Brain pericyte (primary cell): Measurements from ENCODE around the gene MYH7.
"Not testable (repeated sequence)": the region's sequence is repeated elsewhere in the genome, so short reads cannot be mapped to it uniquely, and the experiment has no call there.

Experiments used
- DNase-seq: peaks from one replicate; pipeline ENCODE4 v3.0.0-alpha.2; 2012; ENCODE audit warnings: low read depth, low spot score

Gene MYH7

GRCh38 chr14:23430016-23430722, 5.3 kb downstream of the MYH7 start:
- no peak for DNase-seq

- no peak for DNase-seq
These were observed 6.6 kb downstream of the MYH7 start for GRCh38 chr14:23428686-23429495.

GRCh38 chr14:23425798-23426197, 9.7 kb downstream of the MYH7 start:
- not testable (repeated sequence) for DNase-seq

GRCh38 chr14:23425169-23425568, 10.3 kb downstream of the MYH7 start:
- DNase-seq: no peak

- DNase-seq: no peak
These were observed 11.8 kb downstream of the MYH7 start for GRCh38 chr14:23423657-23424056.

- no peak for DNase-seq
These were observed 13.9 kb downstream of the MYH7 start for GRCh38 chr14:23421594-23421993.

GRCh38 chr14:23419646-23420045, 15.8 kb downstream of the MYH7 start:
- DNase-seq: not testable (repeated sequence)

GRCh38 chr14:23418021-23418420, 17.4 kb downstream of the MYH7 start:
- no peak for DNase-seq

- DNase-seq: not testable (repeated sequence)
These were observed 18.2 kb downstream of the MYH7 start for GRCh38 chr14:23417269-23417668.

GRCh38 chr14:23416801-23417200, 18.7 kb downstream of the MYH7 start:
- no peak for DNase-seq

- no peak for DNase-seq
These were observed 19.4 kb downstream of the MYH7 start for GRCh38 chr14:23415821-23416778.

- no peak for DNase-seq
These were observed 20.3 kb downstream of the MYH7 start for GRCh38 chr14:23414906-23415820.

GRCh38 chr14:23414254-23414653, 21.2 kb downstream of the MYH7 start:
- DNase-seq: no peak

- no peak for DNase-seq
These were observed 21.8 kb downstream of the MYH7 start for GRCh38 chr14:23413681-23414080.

- DNase-seq: no peak
These were observed 23.6 kb downstream of the MYH7 start for GRCh38 chr14:23411563-23412525.

- no peak for DNase-seq
These were observed 25.4 kb downstream of the MYH7 start for GRCh38 chr14:23409966-23410635.

- no peak for DNase-seq
These were observed 26.0 kb downstream of the MYH7 start for GRCh38 chr14:23409475-23409874.

GRCh38 chr14:23408307-23408630, 27.2 kb downstream of the MYH7 start:
- DNase-seq: no peak
